Esophagus muscularis mucosa (tissue), 4 donors: ENCODE results near the gene NCR3LG1. TPM values are rescaled to one million over a fixed set of nuclear protein-coding genes. Genes with fewer than 3 reads are reported as not detected.

Experiments used
- DNase-seq: peaks from one replicate; pipeline ENCODE4 v3.0.0-alpha.2; 2017; ENCODE audit errors: extremely low spot score
- H3K27ac ChIP-seq, 4 donors: fragments of 200-600 bp; sonication (generic); replicated peaks in 1 of 4; 1 replicate in 3 of 4; 2 replicates in 1 of 4; pipeline ENCODE4 v1.5.1; 2016 to 2019; ENCODE audit warnings: mild to moderate bottlenecking in 1 of 4
- H3K27me3 ChIP-seq, 4 donors: fragments of 200-600 bp; sonication (generic); one replicate each; pipeline versions ENCODE4 v1.5.1 to v1.6.0; 2016 to 2019
- H3K36me3 ChIP-seq, 4 donors: fragments of 200-600 bp; sonication (generic); one replicate each; pipeline ENCODE4 v1.5.1; 2016 to 2019
- H3K4me1 ChIP-seq, 4 donors: fragments of 200-600 bp; sonication (generic); one replicate each; pipeline ENCODE4 v1.5.1; 2016 to 2019
- H3K4me3 ChIP-seq, 4 donors: fragments of 200-600 bp; sonication (generic); 1 replicate in 2 of 4; 2 replicates in 2 of 4; pipeline ENCODE4 v1.5.1; 2016 to 2019; ENCODE audit warnings: mild to moderate bottlenecking in 4 of 4, moderate library complexity in 1 of 4
- H3K9me3 ChIP-seq, 4 donors: fragments of 200-600 bp; sonication (generic); 1 replicate in 3 of 4; 2 replicates in 1 of 4; pipeline ENCODE4 v1.5.1; 2016 to 2019
- CTCF ChIP-seq, 3 experiments: fragments of 200-600 bp in 2 of 3; fragments of 450-650 bp in 1 of 3; sonication (generic) in 2 of 3; IDR thresholded peaks; one replicate each; pipeline ENCODE4 v1.5.1; 2017 to 2019; ENCODE audit warnings: antibody characterized with exemption in 3 of 3, mild to moderate bottlenecking in 2 of 3, moderate library complexity in 1 of 3
- EP300 ChIP-seq: sonication (generic); formaldehyde crosslinking; IDR thresholded peaks from one replicate; pipeline ENCODE4 v1.6.1; 2017; ENCODE audit warnings: antibody characterized with exemption
- POLR2A ChIP-seq: fragments of 450-650 bp; IDR thresholded peaks from one replicate; pipeline ENCODE4 v1.6.1; 2017; ENCODE audit warnings: antibody characterized with exemption, moderate library complexity, mild to moderate bottlenecking, low read depth
- POLR2AphosphoS5 ChIP-seq, 2 donors: sonication (generic); formaldehyde crosslinking; IDR thresholded peaks; one replicate each; pipeline ENCODE4 v1.6.1; 2017; ENCODE audit warnings: antibody characterized with exemption in 2 of 2
- WGBS: methylation state at CpG from one replicate; pipeline ENCODE4 v1.1.5; 2018; 5-methylcytosine and 5-hydroxymethylcytosine counted together
- intact Hi-C: fragments of 100-400 bp; cut with DNase I; formaldehyde crosslinking; loops from one replicate; pipeline ENCODE4 v1.15.1; 2023
- total RNA-seq, 4 donors: library from RNA; depleted of rRNA; stranded (reverse); fragments of >200 nt; gene quantifications; one replicate each; pipeline versions ENCODE4 v1.1.0 to v1.2.1, GENCODE V29; 2016

The NCR3LG1 gene
- total RNA-seq, 4 donors from 2014 or later: 1.7 to 3.6 (median 2.4) TPM

- peak overlapping the region in 1 of 4 donors; percentile 49 for H3K27ac ChIP-seq
- peaks cover 0 to 8% (median 0%) of the 10 kb centered on the region in 4 donors for H3K27me3 ChIP-seq
- H3K4me1 ChIP-seq: peaks cover 6 to 30% (median 26%) of the 10 kb centered on the region in 4 donors
- intact Hi-C loops: no loop called here
- H3K9me3 ChIP-seq: no peaks in the 10 kb centered on the region
- no peak for TF ChIP-seq POLR2A
- no peaks in the 10 kb centered on the region for H3K36me3 ChIP-seq
- peak overlapping the region; percentile 61 to 81 (median 62) for H3K4me3 ChIP-seq
- no peak for DNase-seq
- 62% methylated on average over 10 of the region's 10 CpGs for WGBS
These were observed 38.5 kb downstream of the NCR3LG1 start for GRCh38 chr11:17389957-17390649.

- peaks cover 0 to 8% (median 0%) of the 10 kb centered on the region in 4 donors for H3K27me3 ChIP-seq
- H3K27ac ChIP-seq: no peak overlapping the region
- intact Hi-C loops: no loop called here
- H3K4me3 ChIP-seq: no peak overlapping the region
- no peak for TF ChIP-seq POLR2AphosphoS5 (IDR thresholded peaks at IDR 0.05)
- no peak for TF ChIP-seq POLR2A
- TF ChIP-seq EP300: no peak
- TF ChIP-seq CTCF (IDR thresholded peaks at IDR 0.05): no peak
- no peaks in the 10 kb centered on the region for H3K36me3 ChIP-seq
- no peaks in the 10 kb centered on the region for H3K9me3 ChIP-seq
- peaks cover 6 to 19% (median 17%) of the 10 kb centered on the region in 4 donors for H3K4me1 ChIP-seq
- 90% methylated on average over 1 of the region's 3 CpGs for WGBS
- DNase-seq: no peak
These were observed 40.1 kb downstream of the NCR3LG1 start for GRCh38 chr11:17391493-17392355.

- Histone ChIP-seq H3K27me3 (peaks cover 0 to 7% (median 0%) of the 10 kb centered on the region in 4 donors), H3K36me3 (no peaks in the 10 kb centered on the region), H3K9me3 (no peaks in the 10 kb centered on the region), H3K4me3 (no peak overlapping the region), H3K27ac (no peak overlapping the region), H3K4me1 (peaks cover 3 to 16% (median 16%) of the 10 kb centered on the region in 4 donors)
- 97% methylated on average over 11 of the region's 14 CpGs for WGBS
- TF ChIP-seq EP300: no peak
- no peak for TF ChIP-seq CTCF (IDR thresholded peaks at IDR 0.05)
- TF ChIP-seq POLR2AphosphoS5 (IDR thresholded peaks at IDR 0.05): no peak
- no peak for TF ChIP-seq POLR2A
- intact Hi-C loops: no loop called here
- no peak for DNase-seq
These were observed 41.3 kb downstream of the NCR3LG1 start for GRCh38 chr11:17392872-17393271.

- Histone ChIP-seq H3K4me1 (peaks cover 2 to 14% (median 13%) of the 10 kb centered on the region in 4 donors), H3K27ac (no peak overlapping the region), H3K27me3 (peaks cover 0 to 5% (median 0%) of the 10 kb centered on the region in 4 donors), H3K9me3 (no peaks in the 10 kb centered on the region), H3K4me3 (no peak overlapping the region), H3K36me3 (no peaks in the 10 kb centered on the region)
- TF ChIP-seq EP300 (no peak), POLR2A (no peak), CTCF (IDR thresholded peaks at IDR 0.05) (no peak), POLR2AphosphoS5 (IDR thresholded peaks at IDR 0.05) (no peak)
- no peak for DNase-seq
- intact Hi-C loops: no loop called here
- WGBS: 89% methylated on average over 6 of the region's 6 CpGs
These were observed 41.9 kb downstream of the NCR3LG1 start for GRCh38 chr11:17393472-17393871.
